Activated T-helper 17 cell treated with anti-CD3 and anti-CD28 coated beads, Interleukin-2, amount 50 U/mL, for 72 hours (primary cell): ENCODE measurements around the gene PCDHGB3. TPM values are rescaled to one million over a fixed set of nuclear protein-coding genes. Genes with fewer than 3 reads are reported as not detected.
A peak's percentile ranks its signal among the peaks of the same experiment; 100 is the strongest.
"Not testable (repeated sequence)": the region's sequence is repeated elsewhere in the genome, so short reads cannot be mapped to it uniquely, and the experiment has no call there.

Experiments
- ATAC-seq: fragments of 150-1000 bp; cut with Tn5 transposase; replicated peaks from 2 replicates; pipeline ENCODE4 v1.10.0; 2021; ENCODE audit warnings: mild to moderate bottlenecking, moderate library complexity
- H3K27ac Mint-ChIP-seq: one replicate; pipeline ENCODE4 v1.8.0; 2022; ENCODE audit warnings: mixed read lengths
- H3K27me3 Mint-ChIP-seq: one replicate; pipeline ENCODE4 v1.8.0; 2022; ENCODE audit warnings: mixed read lengths
- H3K36me3 Mint-ChIP-seq: one replicate; pipeline ENCODE4 v1.8.0; 2022; ENCODE audit warnings: low read depth, mild to moderate bottlenecking, mixed read lengths
- H3K4me1 Mint-ChIP-seq: one replicate; pipeline ENCODE4 v1.8.0; 2022; ENCODE audit warnings: mixed read lengths
- H3K4me3 Mint-ChIP-seq: one replicate; pipeline ENCODE4 v1.8.0; 2022; ENCODE audit warnings: mild to moderate bottlenecking, mixed read lengths
- H3K9me3 Mint-ChIP-seq: one replicate; pipeline ENCODE4 v1.8.0; 2022; ENCODE audit warnings: mixed read lengths
- total RNA-seq, 2 donors: library from RNA; stranded (reverse); gene quantifications; one replicate each; pipeline ENCODE4 v1.2.3, GENCODE V29; 2022

Gene PCDHGB3
- total RNA-seq, 2 donors from 2014 or later, result 0.21 TPM; not detected in 1

DNA sequence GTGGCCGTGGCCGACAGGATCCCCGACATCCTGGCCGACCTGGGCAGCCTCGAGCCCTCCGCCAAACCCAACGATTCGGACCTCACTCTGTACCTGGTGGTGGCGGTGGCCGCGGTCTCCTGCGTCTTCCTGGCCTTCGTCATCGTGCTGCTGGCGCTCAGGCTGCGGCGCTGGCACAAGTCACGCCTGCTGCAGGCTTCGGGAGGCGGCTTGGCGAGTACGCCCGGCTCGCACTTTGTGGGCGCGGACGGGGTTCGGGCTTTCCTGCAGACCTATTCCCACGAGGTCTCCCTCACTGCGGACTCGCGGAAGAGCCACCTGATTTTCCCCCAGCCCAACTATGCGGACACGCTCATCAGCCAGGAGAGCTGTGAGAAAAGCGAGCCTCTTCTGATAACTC, 24.0 kb upstream of the PCDHGB3 start:
- ATAC-seq, H3K36me3 Mint-ChIP-seq, H3K27ac Mint-ChIP-seq, H3K4me3 Mint-ChIP-seq, H3K4me1 Mint-ChIP-seq: not testable (repeated sequence)
- Mint-ChIP-seq H3K27me3 (peaks cover 46% of the 10 kb centered on the region), H3K9me3 (peaks cover 11% of the 10 kb centered on the region)

DNA sequence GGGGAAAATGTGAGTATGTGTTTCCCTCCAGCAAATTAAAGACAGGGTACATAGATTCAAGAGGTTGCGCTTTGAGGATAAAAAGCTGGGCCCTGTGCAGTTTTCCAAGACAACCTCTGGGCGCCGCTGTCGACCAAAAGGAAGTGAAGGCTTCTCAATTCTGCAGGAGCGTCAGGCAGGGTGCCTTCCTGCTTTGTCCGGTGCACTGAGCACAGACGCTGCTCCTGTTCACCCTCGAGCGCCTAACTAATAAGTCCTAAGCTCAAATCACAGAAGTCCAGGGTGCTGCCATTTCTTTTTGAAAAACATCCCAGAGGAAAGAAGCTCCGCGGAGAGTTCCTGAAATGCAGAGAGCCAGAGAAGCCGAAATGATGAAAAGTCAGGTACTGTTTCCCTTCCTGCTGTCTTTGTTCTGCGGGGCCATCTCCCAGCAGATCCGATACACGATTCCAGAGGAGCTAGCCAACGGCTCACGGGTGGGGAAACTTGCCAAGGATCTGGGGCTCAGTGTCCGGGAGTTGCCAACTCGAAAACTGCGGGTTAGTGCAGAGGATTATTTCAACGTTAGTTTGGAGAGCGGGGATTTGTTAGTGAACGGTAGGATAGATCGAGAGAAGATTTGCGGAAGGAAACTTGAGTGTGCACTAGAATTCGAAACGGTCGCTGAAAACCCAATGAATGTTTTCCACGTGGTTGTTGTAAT, 20.0 kb upstream of the PCDHGB3 start, which contains the start of gene PCDHGB1:
Gene PCDHGB1, plus strand, starts transcription at position 183 of the 703 bp plus-strand sequence. Its CDS starts 162 bp downstream, at position 345.
- peaks cover 41% of the 10 kb centered on the region for H3K27me3 Mint-ChIP-seq
- H3K4me3 Mint-ChIP-seq, result peak within 1 kb of the TSS; percentile 34
- ATAC-seq, result no peak

DNA sequence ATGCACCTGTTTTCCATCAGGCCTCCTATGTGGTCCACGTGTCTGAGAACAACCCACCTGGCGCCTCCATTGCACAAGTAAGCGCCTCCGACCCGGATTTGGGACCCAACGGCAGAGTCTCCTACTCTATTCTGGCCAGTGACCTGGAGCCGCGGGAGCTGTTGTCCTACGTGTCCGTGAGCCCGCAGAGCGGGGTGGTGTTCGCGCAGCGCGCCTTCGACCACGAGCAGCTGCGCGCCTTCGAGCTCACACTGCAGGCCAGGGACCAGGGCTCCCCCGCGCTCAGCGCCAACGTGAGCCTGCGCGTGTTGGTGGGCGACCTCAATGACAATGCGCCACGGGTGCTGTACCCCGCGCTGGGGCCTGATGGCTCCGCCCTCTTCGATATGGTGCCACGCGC, 18.5 kb upstream of the PCDHGB3 start:
- H3K27me3 Mint-ChIP-seq, result peaks cover 52% of the 10 kb centered on the region
- H3K27ac Mint-ChIP-seq, result no peak overlapping the region
- ATAC-seq, result no peak
- H3K4me1 Mint-ChIP-seq, result no peaks in the 10 kb centered on the region
- H3K9me3 Mint-ChIP-seq, result peaks cover 14% of the 10 kb centered on the region
- H3K36me3 Mint-ChIP-seq, result no peaks in the 10 kb centered on the region
- H3K4me3 Mint-ChIP-seq, result no peak overlapping the region

More for the DNA sequence above, 20.0 kb upstream of the PCDHGB3 start, which contains the start of gene PCDHGB1:
- Mint-ChIP-seq H3K9me3 (peaks cover 14% of the 10 kb centered on the region), H3K36me3 (no peaks in the 10 kb centered on the region), H3K4me1 (no peaks in the 10 kb centered on the region), H3K27ac (no peak within 1 kb of the TSS)

DNA sequence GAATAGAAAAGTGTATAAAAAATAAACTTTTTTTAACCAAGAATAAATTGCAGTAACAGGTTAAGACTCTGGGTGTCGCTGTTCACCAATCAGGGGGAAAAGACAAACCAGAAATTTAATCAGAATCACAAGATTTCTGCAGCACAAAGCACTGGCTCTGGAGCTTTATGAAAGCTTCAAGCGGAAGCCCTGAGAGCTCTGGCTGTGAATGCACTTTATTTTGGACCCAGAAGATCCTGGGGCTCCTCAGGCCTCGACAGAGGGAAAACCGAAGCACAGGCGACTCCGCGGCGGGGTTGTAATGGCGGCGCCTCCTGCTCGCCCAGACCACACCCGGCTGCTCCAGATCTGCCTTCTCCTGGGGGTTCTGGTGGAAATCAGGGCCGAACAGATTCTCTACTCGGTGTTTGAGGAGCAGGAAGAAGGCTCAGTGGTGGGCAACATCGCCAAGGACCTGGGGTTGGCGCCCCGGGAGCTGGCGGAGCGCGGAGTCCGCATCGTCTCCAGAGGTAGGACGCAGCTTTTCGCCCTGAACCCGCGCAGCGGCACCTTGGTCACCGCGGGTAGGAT, 15.1 kb upstream of the PCDHGB3 start, which contains the start of gene PCDHGA4:
Gene PCDHGA4, plus strand, starts transcription at position 122 of the 570 bp plus-strand sequence. Its CDS starts 87 bp downstream, at position 209.
- H3K4me3 Mint-ChIP-seq, result peak within 1 kb of the TSS; percentile 43
- peaks cover 12% of the 10 kb centered on the region for H3K9me3 Mint-ChIP-seq
- no peak within 1 kb of the TSS for H3K27ac Mint-ChIP-seq
- H3K4me1 Mint-ChIP-seq, result no peaks in the 10 kb centered on the region
- no peak for ATAC-seq
- H3K27me3 Mint-ChIP-seq, result peaks cover 47% of the 10 kb centered on the region
- H3K36me3 Mint-ChIP-seq, result no peaks in the 10 kb centered on the region

DNA sequence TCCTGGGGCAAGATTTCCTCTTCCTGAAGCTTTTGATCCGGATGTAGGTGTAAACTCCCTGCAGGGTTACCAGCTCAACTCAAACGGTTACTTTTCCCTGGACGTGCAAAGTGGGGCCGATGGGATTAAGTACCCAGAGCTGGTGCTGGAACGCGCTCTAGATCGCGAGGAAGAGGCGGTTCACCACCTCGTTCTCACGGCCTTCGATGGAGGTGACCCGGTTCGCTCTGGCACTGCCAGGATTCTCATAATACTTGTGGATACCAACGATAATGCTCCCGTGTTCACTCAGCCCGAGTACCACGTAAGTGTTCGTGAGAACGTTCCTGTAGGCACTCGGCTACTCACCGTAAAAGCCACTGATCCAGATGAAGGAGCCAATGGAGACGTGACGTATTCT, 14.4 kb upstream of the PCDHGB3 start:
- peaks cover 43% of the 10 kb centered on the region for H3K27me3 Mint-ChIP-seq
- peaks cover 11% of the 10 kb centered on the region for H3K9me3 Mint-ChIP-seq
- no peaks in the 10 kb centered on the region for H3K4me1 Mint-ChIP-seq
- H3K27ac Mint-ChIP-seq, result no peak overlapping the region
- no peaks in the 10 kb centered on the region for H3K36me3 Mint-ChIP-seq
- H3K4me3 Mint-ChIP-seq, result peak overlapping the region; percentile 43
- ATAC-seq, result no peak

DNA sequence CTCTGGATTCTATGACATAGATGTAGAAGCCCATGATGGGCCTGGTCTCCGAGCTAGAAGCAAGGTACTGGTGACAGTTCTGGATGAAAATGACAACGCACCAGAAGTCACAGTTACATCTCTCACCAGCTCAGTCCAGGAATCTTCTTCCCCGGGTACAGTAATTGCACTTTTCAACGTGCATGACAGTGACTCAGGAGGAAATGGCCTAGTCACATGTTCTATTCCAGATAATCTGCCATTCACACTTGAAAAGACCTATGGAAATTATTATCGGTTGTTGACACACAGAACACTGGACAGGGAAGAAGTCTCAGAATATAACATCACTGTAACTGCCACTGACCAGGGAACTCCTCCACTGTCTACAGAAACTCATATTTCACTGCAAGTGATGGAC, 13.9 kb upstream of the PCDHGB3 start:
- no peaks in the 10 kb centered on the region for H3K4me1 Mint-ChIP-seq
- no peak overlapping the region for H3K27ac Mint-ChIP-seq
- peaks cover 48% of the 10 kb centered on the region for H3K27me3 Mint-ChIP-seq
- H3K4me3 Mint-ChIP-seq, result no peak overlapping the region
- no peak for ATAC-seq
- no peaks in the 10 kb centered on the region for H3K36me3 Mint-ChIP-seq
- peaks cover 13% of the 10 kb centered on the region for H3K9me3 Mint-ChIP-seq

DNA sequence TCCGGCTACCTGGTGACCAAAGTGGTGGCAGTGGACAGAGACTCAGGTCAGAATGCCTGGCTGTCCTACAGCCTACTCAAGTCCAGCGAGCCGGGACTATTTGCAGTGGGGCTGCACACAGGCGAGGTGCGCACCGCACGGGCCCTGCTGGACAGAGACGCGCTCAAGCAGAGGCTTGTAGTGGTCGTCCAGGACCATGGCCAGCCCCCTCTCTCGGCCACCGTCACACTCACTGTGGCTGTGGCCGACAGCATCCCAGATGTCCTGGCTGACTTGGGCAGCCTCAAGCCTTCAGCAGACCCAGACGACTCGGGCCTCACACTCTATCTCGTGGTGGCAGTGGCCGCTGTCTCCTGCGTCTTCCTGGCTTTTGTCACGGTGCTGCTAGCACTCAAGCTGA, 13.1 kb upstream of the PCDHGB3 start:
- H3K9me3 Mint-ChIP-seq, result peaks cover 13% of the 10 kb centered on the region
- H3K27me3 Mint-ChIP-seq, result peaks cover 52% of the 10 kb centered on the region
- H3K4me3 Mint-ChIP-seq, result no peak overlapping the region
- no peak overlapping the region for H3K27ac Mint-ChIP-seq
- ATAC-seq, result no peak
- no peaks in the 10 kb centered on the region for H3K4me1 Mint-ChIP-seq
- H3K36me3 Mint-ChIP-seq, result no peaks in the 10 kb centered on the region

DNA sequence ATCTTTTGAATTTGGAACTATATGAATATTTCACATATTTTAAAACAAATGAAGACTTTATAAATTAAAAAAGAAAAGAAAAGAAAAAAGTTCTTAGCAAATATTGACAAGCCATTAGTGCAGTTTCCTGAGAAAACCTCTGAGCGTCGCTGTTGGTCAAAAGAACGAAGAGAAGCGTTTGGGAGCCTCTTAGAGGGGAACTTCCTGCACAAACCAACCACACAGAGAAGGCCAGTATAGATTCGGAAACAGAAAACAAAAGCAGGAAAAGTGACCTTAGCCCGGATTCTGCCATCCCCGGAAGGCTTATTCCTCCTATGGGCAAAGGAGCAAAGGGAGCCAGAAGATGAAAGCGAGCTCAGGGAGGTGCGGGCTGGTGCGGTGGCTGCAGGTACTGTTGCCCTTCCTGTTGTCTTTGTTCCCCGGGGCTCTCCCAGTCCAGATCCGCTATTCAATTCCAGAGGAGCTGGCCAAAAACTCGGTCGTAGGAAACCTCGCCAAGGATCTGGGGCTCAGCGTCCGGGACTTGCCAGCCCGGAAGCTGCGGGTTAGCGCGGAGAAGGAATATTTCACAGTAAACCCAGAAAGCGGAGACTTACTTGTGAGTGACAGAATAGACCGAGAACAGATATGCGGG, 10.1 kb upstream of the PCDHGB3 start, which contains the start of gene PCDHGB2:
Gene PCDHGB2, plus strand, starts transcription at position 205 of the 637 bp plus-strand sequence. Its CDS starts 142 bp downstream, at position 347.
- H3K27me3 Mint-ChIP-seq, result peaks cover 62% of the 10 kb centered on the region
- H3K9me3 Mint-ChIP-seq, result peaks cover 17% of the 10 kb centered on the region
- ATAC-seq, result no peak
- no peak within 1 kb of the TSS for H3K27ac Mint-ChIP-seq
- H3K4me3 Mint-ChIP-seq, result peak within 1 kb of the TSS; percentile 40
- peaks cover 8% of the 10 kb centered on the region for H3K4me1 Mint-ChIP-seq
- H3K36me3 Mint-ChIP-seq, result peaks cover 10% of the 10 kb centered on the region

DNA sequence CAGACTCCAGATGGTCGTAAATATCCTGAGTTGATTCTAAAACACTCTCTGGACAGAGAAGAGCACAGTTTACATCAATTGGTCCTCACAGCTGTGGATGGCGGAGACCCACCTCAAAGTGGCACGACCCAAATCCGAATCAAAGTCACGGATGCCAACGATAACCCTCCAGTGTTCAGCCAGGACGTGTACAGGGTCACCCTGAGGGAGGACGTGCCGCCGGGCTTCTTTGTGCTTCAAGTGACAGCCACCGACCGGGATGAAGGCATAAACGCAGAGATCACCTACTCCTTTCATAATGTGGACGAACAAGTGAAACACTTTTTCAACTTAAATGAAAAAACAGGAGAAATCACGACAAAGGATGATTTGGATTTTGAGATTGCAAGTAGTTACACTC, 9.4 kb upstream of the PCDHGB3 start:
- Mint-ChIP-seq H3K36me3 (peaks cover 10% of the 10 kb centered on the region), H3K9me3 (peaks cover 20% of the 10 kb centered on the region), H3K4me1 (peaks cover 8% of the 10 kb centered on the region), H3K27me3 (peaks cover 64% of the 10 kb centered on the region), H3K27ac (no peak overlapping the region), H3K4me3 (no peak overlapping the region)
- no peak for ATAC-seq

DNA sequence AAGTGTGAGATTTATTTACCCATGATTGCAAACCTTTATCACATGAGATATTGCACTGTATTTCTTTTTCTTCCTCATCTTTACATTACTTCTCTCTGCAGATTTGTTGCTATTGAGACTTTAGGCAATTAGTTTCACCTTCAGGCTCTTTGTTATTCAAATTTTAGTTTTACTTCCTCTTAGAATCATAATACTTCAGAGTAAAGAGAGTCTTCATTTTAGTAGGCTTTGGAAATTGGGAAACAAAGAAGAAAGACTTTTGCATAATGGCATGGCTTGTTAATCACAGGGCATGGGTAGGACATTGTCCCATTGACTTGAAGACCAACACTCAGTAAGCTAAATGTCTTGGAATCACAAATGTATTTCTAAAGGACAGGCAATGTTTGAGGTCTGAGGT, 7.3 kb upstream of the PCDHGB3 start:
- H3K27me3 Mint-ChIP-seq, result peaks cover 56% of the 10 kb centered on the region

DNA sequence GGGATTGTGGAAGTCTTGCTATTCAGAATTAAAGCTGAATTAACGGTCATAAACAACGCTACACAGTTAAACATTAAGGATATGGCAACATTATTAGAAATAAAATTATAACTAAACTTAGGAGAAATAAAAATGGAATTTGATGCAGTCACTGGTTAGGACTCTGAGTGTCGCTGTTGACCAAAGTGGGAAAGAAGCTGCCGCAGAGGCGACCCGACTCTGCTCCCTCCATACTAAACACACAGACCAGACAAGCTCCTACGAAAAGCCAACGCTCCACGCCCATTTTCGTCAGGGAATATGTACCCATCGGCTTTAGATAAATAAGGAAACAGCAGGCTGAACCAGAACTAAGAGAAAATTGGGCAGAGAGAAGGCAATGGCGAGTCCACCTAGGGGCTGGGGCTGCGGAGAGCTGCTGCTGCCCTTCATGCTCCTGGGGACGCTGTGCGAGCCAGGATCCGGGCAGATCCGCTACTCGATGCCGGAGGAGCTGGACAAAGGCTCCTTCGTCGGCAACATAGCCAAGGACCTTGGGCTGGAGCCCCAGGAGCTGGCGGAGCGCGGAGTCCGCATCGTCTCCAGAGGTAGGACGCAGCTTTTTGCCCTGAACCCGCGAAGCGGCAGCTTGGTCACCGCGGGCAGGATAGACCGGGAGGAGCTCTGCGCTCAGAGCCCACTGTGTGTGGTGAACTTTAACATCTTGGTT, 5.9 kb upstream of the PCDHGB3 start, which contains the start of gene PCDHGA5:
Gene PCDHGA5, plus strand, starts transcription at position 211 of the 709 bp plus-strand sequence. Its CDS starts 169 bp downstream, at position 380.
- Mint-ChIP-seq H3K36me3 (peaks cover 10% of the 10 kb centered on the region), H3K4me1 (peaks cover 8% of the 10 kb centered on the region), H3K27ac (no peak within 1 kb of the TSS), H3K4me3 (no peak within 1 kb of the TSS), H3K9me3 (peaks cover 15% of the 10 kb centered on the region), H3K27me3 (peaks cover 60% of the 10 kb centered on the region)
- no peak for ATAC-seq

More for the DNA sequence above, 7.3 kb upstream of the PCDHGB3 start:
- Mint-ChIP-seq H3K4me1 (peaks cover 8% of the 10 kb centered on the region), H3K36me3 (peaks cover 10% of the 10 kb centered on the region), H3K4me3 (no peak overlapping the region), H3K27ac (no peak overlapping the region), H3K9me3 (peaks cover 15% of the 10 kb centered on the region)
- ATAC-seq, result no peak

DNA sequence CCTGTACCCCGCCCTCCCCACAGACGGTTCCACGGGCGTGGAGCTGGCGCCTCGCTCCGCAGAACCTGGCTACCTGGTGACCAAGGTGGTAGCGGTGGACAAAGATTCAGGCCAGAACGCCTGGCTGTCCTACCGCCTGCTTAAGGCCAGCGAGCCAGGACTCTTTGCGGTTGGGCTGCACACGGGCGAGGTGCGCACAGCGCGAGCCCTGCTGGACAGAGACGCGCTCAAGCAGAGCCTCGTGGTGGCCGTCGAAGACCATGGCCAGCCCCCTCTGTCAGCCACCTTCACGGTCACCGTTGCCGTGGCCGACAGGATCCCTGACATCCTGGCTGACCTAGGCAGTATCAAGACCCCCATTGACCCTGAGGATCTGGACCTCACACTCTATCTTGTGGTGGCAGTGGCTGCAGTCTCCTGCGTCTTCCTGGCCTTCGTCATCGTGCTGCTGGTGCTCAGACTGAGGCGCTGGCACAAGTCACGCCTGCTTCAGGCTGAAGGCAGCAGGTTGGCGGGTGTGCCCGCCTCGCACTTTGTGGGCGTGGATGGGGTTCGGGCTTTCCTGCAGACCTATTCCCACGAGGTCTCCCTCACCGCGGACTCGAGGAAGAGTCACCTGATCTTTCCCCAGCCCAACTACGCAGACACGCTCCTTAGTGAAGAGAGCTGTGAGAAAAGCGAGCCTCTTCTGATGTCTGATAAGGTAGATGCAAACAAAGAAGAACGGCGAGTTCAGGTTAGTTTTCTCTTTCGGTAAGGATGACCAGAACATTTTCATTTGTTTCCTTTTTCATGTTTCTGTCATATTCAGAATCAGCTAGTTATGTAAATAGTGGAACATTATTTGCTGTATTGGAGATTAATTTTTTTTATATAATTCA, 3.8 kb upstream of the PCDHGB3 start:
- H3K4me3 Mint-ChIP-seq, result no peak overlapping the region
- peaks cover 16% of the 10 kb centered on the region for H3K9me3 Mint-ChIP-seq
- ATAC-seq, result no peak
- H3K27ac Mint-ChIP-seq, result no peak overlapping the region
- H3K27me3 Mint-ChIP-seq, result peaks cover 62% of the 10 kb centered on the region
- H3K4me1 Mint-ChIP-seq, result peaks cover 13% of the 10 kb centered on the region
- H3K36me3 Mint-ChIP-seq, result peaks cover 10% of the 10 kb centered on the region
